OCI-LY7 (cell line): Measurements from ENCODE around the gene CIB4. TPM values are rescaled to one million over a fixed set of nuclear protein-coding genes. Genes with fewer than 3 reads are reported as not detected.

Experiments used
- BruUV-seq: library from RNA; stranded (reverse); fragments of 400-500 nt; replicated peaks from 2 replicates; lab custom pipeline; 2021; lab: Mats Ljungman, UMichigan
- CTCF ChIA-PET: fragments of 300-600 bp; sonication (Branson Sonifier 250); formaldehyde crosslinking; loops from one replicate; lab custom pipeline; 2022; ENCODE audit warnings: antibody characterized with exemption; ENCODE audit not compliant: unreplicated experiment; lab: Charles Lee
- POLR2A ChIA-PET: fragments of 300-600 bp; sonication (Branson Sonifier 250); formaldehyde crosslinking; loops from one replicate; lab custom pipeline; 2022; ENCODE audit warnings: antibody characterized with exemption; lab: Charles Lee
- DNase-seq: peaks from one replicate; pipeline ENCODE4 v3.0.0-alpha.2; 2015; ENCODE audit warnings: low spot score
- H2AFZ ChIP-seq: fragments of 200-600 bp; sonication (generic), shearing (Covaris generic); 2 replicates; pipeline ENCODE4 v1.6.1; 2014; ENCODE audit warnings: mild to moderate bottlenecking, antibody characterized with exemption, low read length, moderate library complexity
- H3K27ac ChIP-seq: fragments of 200-600 bp; sonication (generic); 2 replicates; pipeline ENCODE4 v1.5.1; 2014; ENCODE audit warnings: mixed run types, low read depth, mild to moderate bottlenecking, moderate library complexity, low read length, inconsistent platforms; ENCODE audit not compliant: poor library complexity, severe bottlenecking
- H3K36me3 ChIP-seq: fragments of 200-600 bp; sonication (generic); 2 replicates; pipeline ENCODE4 v1.6.1; 2014; ENCODE audit warnings: mild to moderate bottlenecking, antibody characterized with exemption, low read length, moderate library complexity, mixed read lengths; ENCODE audit not compliant: insufficient read depth
- H3K4me1 ChIP-seq: fragments of 200-600 bp; sonication (generic); 2 replicates; pipeline ENCODE4 v1.5.1; 2014; ENCODE audit warnings: mild to moderate bottlenecking, low read length; ENCODE audit not compliant: insufficient read depth, poor library complexity, severe bottlenecking
- H3K4me2 ChIP-seq: fragments of 200-600 bp; sonication (generic); 2 replicates; pipeline ENCODE4 v1.6.1; 2014; ENCODE audit warnings: mild to moderate bottlenecking, low read length
- H3K4me3 ChIP-seq: fragments of 200-600 bp; sonication (generic); 2 replicates; pipeline ENCODE4 v1.5.1; 2014; ENCODE audit warnings: mild to moderate bottlenecking, low read depth, low read length; ENCODE audit not compliant: poor library complexity, severe bottlenecking
- H3K79me2 ChIP-seq: fragments of 200-600 bp; sonication (generic); 2 replicates; pipeline ENCODE4 v1.6.1; 2016; ENCODE audit warnings: low read depth, mild to moderate bottlenecking, low read length, moderate library complexity, mixed read lengths; ENCODE audit not compliant: insufficient read depth
- H3K9me2 ChIP-seq: fragments of 200-600 bp; sonication (generic); 2 replicates; pipeline ENCODE4 v1.6.1; 2016; ENCODE audit warnings: mild to moderate bottlenecking, low read length, mixed read lengths; ENCODE audit not compliant: insufficient read depth
- H3K9me3 ChIP-seq: fragments of 200-600 bp; sonication (generic); 2 replicates; pipeline ENCODE4 v1.6.1; 2014; ENCODE audit warnings: mild to moderate bottlenecking, mixed run types, low read length, mixed read lengths
- H4K20me1 ChIP-seq: fragments of 200-600 bp; sonication (generic); 2 replicates; pipeline ENCODE4 v1.6.1; 2014; ENCODE audit warnings: mild to moderate bottlenecking, antibody characterized with exemption, low read length, moderate library complexity, mixed read lengths; ENCODE audit not compliant: insufficient read depth
- EZH2phosphoT487 ChIP-seq: fragments of 200-600 bp; sonication (generic); IDR thresholded peaks from 2 replicates; pipeline ENCODE4 v1.6.1; 2018; ENCODE audit warnings: low read depth, borderline replicate concordance, mild to moderate bottlenecking, mixed run types, antibody characterized with exemption, low read length, moderate library complexity, mixed read lengths
- intact Hi-C: fragments of 100-400 bp; cut with micrococcal nuclease; formaldehyde crosslinking; loops from one replicate; pipeline ENCODE4 v1.10.0; 2022; ENCODE audit not compliant: unreplicated experiment
- total RNA-seq, 2 experiments: library from RNA; depleted of rRNA in 1 of 2; stranded (reverse); fragments of >200 nt in 1 of 2; shearing (Covaris generic) in 1 of 2; gene quantifications; 2 replicates each; pipeline ENCODE4 v1.2.3, GENCODE V29; 2014 to 2022
- TF ChIP-seq, protein P1 (sequence below): fragments of 200-600 bp; sonication (generic); conservative IDR thresholded peaks from 2 replicates; pipeline ENCODE4 v1.5.1; 2014; ENCODE audit warnings: mild to moderate bottlenecking, antibody characterized with exemption, low read length, moderate library complexity, mixed read lengths

The CIB4 gene
- total RNA-seq, 2 experiments from 2014 or later = not detected

DNA sequence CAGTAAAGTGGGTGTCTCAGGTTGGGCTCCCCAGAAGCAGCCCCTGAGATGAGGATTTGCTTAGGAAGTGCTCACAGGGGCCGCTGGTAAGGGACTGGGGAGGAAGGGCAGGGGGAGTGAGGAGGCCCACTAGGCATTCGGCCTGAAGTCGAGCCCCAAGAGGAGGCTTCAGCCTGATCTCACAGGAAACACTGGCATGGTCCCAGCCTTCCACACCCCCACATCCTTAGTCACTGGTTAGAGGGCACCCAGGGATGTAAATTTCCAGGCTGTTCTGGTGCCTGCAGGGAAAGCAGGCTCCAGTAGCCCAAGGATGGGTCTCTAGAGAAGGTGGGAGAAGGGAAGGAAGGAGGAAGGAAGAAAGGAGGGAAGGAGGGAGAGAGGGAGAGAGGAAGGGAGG lies 29.0 kb upstream of the CIB4 start:
- CTCF ChIA-PET = no interaction called here
- intact Hi-C loops = no loop called here
- BruUV-seq = no TSS peak

GRCh38 chr2:26668856-26669750 lies 27.9 kb upstream of the CIB4 start:
- ChIA-PET CTCF (no interaction called here), POLR2A (interaction anchor here (0.6 kb wide), 1 partner anchor 164 kb away, joined by 3 read pairs; no protein-coding TSS in a partner anchor)
- Histone ChIP-seq H3K9me2 (no peaks in the 10 kb centered on the region), H2AFZ (no peak overlapping the region), H3K9me3 (no peaks in the 10 kb centered on the region), H3K79me2 (no peaks in the 10 kb centered on the region), H3K4me3 (no peak overlapping the region), H3K27ac (no peak overlapping the region), H3K36me3 (no peaks in the 10 kb centered on the region), H4K20me1 (no peaks in the 10 kb centered on the region), H3K4me2 (no peak overlapping the region), H3K4me1 (no peaks in the 10 kb centered on the region)
- DNase-seq = no peak
- no TSS peak for BruUV-seq
- TF ChIP-seq, protein P1, sequence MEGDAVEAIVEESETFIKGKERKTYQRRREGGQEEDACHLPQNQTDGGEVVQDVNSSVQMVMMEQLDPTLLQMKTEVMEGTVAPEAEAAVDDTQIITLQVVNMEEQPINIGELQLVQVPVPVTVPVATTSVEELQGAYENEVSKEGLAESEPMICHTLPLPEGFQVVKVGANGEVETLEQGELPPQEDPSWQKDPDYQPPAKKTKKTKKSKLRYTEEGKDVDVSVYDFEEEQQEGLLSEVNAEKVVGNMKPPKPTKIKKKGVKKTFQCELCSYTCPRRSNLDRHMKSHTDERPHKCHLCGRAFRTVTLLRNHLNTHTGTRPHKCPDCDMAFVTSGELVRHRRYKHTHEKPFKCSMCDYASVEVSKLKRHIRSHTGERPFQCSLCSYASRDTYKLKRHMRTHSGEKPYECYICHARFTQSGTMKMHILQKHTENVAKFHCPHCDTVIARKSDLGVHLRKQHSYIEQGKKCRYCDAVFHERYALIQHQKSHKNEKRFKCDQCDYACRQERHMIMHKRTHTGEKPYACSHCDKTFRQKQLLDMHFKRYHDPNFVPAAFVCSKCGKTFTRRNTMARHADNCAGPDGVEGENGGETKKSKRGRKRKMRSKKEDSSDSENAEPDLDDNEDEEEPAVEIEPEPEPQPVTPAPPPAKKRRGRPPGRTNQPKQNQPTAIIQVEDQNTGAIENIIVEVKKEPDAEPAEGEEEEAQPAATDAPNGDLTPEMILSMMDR = no peak
- TF ChIP-seq EZH2phosphoT487 = no peak
- intact Hi-C loops = no loop called here

More for the DNA sequence above, 29.0 kb upstream of the CIB4 start:
- Histone ChIP-seq H3K4me3 (no peak overlapping the region), H3K9me2 (no peaks in the 10 kb centered on the region), H3K36me3 (no peaks in the 10 kb centered on the region), H3K27ac (no peak overlapping the region), H4K20me1 (no peaks in the 10 kb centered on the region), H2AFZ (no peak overlapping the region), H3K4me2 (no peak overlapping the region), H3K79me2 (no peaks in the 10 kb centered on the region), H3K4me1 (no peaks in the 10 kb centered on the region), H3K9me3 (no peaks in the 10 kb centered on the region)
- POLR2A ChIA-PET = interaction anchor here (0.8 kb wide), 1 partner anchor 9 kb away, joined by 4 read pairs; no protein-coding TSS in a partner anchor
- TF ChIP-seq, protein P1 = no peak
- no peak for TF ChIP-seq EZH2phosphoT487
- DNase-seq = no peak

DNA sequence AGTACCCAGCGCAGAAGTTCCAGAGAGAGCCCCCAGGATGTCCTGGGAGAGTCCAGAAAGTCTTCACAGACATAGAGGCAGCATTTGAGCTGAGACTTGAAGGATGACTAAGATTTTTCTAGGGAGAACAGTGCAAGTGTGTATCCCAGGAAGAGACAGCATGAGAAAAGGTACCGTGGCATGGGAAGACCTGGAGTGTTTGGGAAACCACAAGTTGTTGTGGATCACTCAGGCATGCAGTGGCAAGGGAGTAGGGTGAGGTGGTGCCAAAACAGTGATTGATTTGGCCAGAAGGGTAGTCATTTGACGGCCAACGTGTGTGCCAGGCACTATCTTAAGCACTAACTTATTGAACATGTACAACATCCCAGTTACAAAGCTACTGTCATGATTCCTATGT lies 26.9 kb upstream of the CIB4 start:
- ChIA-PET POLR2A (no interaction called here), CTCF (no interaction called here)
- intact Hi-C loops = no loop called here
- no peak for TF ChIP-seq EZH2phosphoT487
- TF ChIP-seq, protein P1 = no peak
- H3K79me2 ChIP-seq = no peaks in the 10 kb centered on the region
- no peak for DNase-seq
- no peaks in the 10 kb centered on the region for H3K36me3 ChIP-seq
- H3K4me1 ChIP-seq = no peaks in the 10 kb centered on the region
- no TSS peak for BruUV-seq
- H3K27ac ChIP-seq = no peak overlapping the region
- no peaks in the 10 kb centered on the region for H4K20me1 ChIP-seq
- no peak overlapping the region for H3K4me3 ChIP-seq
- no peaks in the 10 kb centered on the region for H3K9me3 ChIP-seq
- no peak overlapping the region for H3K4me2 ChIP-seq
- H2AFZ ChIP-seq = no peak overlapping the region
- H3K9me2 ChIP-seq = no peaks in the 10 kb centered on the region
